Suprapubic skin (tissue), 3 donors: ENCODE measurements around the gene CLPX.

ENCODE experiments used
- CTCF ChIP-seq, 2 donors: fragments of 200-600 bp in 1 of 2; fragments of 450-650 bp in 1 of 2; sonication (generic) in 1 of 2; IDR thresholded peaks; one replicate each; pipeline ENCODE4 v1.5.1; 2016 to 2019; ENCODE audit warnings: antibody characterized with exemption in 2 of 2, mild to moderate bottlenecking in 1 of 2, moderate library complexity in 1 of 2
- EP300 ChIP-seq: sonication (generic); formaldehyde crosslinking; IDR thresholded peaks from one replicate; pipeline ENCODE4 v1.6.1; 2017; ENCODE audit warnings: antibody characterized with exemption

DNA sequence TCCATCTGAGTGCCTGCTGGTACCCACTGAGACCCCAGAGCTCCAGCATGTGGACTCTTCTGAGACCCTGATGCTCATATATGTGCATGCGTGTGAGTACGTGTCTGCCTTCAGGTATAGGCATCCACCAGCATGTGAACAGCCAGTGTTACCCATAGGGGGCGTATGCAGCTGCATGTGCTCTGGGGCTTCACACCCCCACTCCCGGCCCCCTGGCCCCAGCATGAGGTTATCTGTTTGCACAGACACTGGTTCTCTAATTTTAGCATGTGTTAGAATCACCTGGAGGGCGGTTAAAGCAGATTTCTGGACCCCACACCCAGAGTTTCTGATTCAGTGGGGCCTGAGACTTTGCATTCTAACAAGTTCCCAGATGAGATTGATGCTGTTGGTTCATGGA, 27.0 kb upstream of the CLPX start:
- peak in 1 of 2 donors; percentile 13 for TF ChIP-seq CTCF (IDR thresholded peaks at IDR 0.05)
- TF ChIP-seq EP300: no peak
